Breast epithelium (tissue), 4 donors: ENCODE measurements around the gene MAS1. TPM values are rescaled to one million over a fixed set of nuclear protein-coding genes. Genes with fewer than 3 reads are reported as not detected.

Experiments
- DNase-seq, 2 donors: peaks; one replicate each; pipeline ENCODE4 v3.0.0-alpha.2; 2019; ENCODE audit warnings: low spot score in 2 of 2
- H3K27ac ChIP-seq, 2 donors: fragments of 200-600 bp; sonication (generic) in 1 of 2; one replicate each; pipeline ENCODE4 v1.5.1; 2016 to 2019; ENCODE audit warnings: mild to moderate bottlenecking in 1 of 2
- H3K27me3 ChIP-seq, 2 donors: fragments of 200-600 bp; sonication (generic) in 1 of 2; one replicate each; pipeline versions ENCODE4 v1.5.1 to v1.6.0; 2017 to 2019; ENCODE audit warnings: control low read depth in 1 of 2, mild to moderate bottlenecking in 1 of 2
- H3K36me3 ChIP-seq: fragments of 200-600 bp; one replicate; pipeline ENCODE4 v1.5.1; 2019
- H3K4me1 ChIP-seq, 2 donors: fragments of 200-600 bp; sonication (generic); one replicate each; pipeline ENCODE4 v1.5.1; 2016 to 2019; ENCODE audit warnings: control low read depth in 1 of 2
- H3K4me3 ChIP-seq, 3 donors: fragments of 200-600 bp; sonication (generic); 1 replicate in 2 of 3; 2 replicates in 1 of 3; pipeline ENCODE4 v1.5.1; 2016 to 2019; ENCODE audit warnings: mild to moderate bottlenecking in 3 of 3, moderate library complexity in 2 of 3
- H3K9me3 ChIP-seq, 2 donors: fragments of 200-600 bp; sonication (generic) in 1 of 2; one replicate each; pipeline ENCODE4 v1.5.1; 2016 to 2019; ENCODE audit warnings: control low read depth in 1 of 2
- CTCF ChIP-seq, 3 donors: fragments of 450-650 bp; IDR thresholded peaks; one replicate each; pipeline ENCODE4 v1.5.1; 2016 to 2017; ENCODE audit warnings: antibody characterized with exemption in 3 of 3, mild to moderate bottlenecking in 3 of 3, moderate library complexity in 3 of 3
- POLR2A ChIP-seq: fragments of 450-650 bp; IDR thresholded peaks from one replicate; pipeline ENCODE4 v1.6.1; 2016; ENCODE audit warnings: antibody characterized with exemption, mild to moderate bottlenecking, moderate library complexity
- POLR2AphosphoS5 ChIP-seq, 3 donors: sonication (generic); formaldehyde crosslinking; IDR thresholded peaks; one replicate each; pipeline ENCODE4 v1.6.1; 2017; ENCODE audit warnings: antibody characterized with exemption in 3 of 3
- intact Hi-C: fragments of 100-400 bp; cut with DNase I; formaldehyde crosslinking; loops from one replicate; pipeline ENCODE4 v1.15.1; 2023; ENCODE audit warnings: low total_unique reads
- total RNA-seq, 3 donors: library from RNA; depleted of rRNA; stranded (reverse); fragments of >200 nt; gene quantifications; one replicate each; pipeline ENCODE4 v1.1.0, GENCODE V29; 2016

The MAS1 gene
- total RNA-seq, 3 donors from 2014 or later, result not detected

- no peaks in the 10 kb centered on the region for H3K27me3 ChIP-seq
- no peak overlapping the region for H3K27ac ChIP-seq
- intact Hi-C loops, result no loop called here
- TF ChIP-seq POLR2A, result no peak
- no peak for TF ChIP-seq CTCF (IDR thresholded peaks at IDR 0.05)
- TF ChIP-seq POLR2AphosphoS5 (IDR thresholded peaks at IDR 0.05), result no peak
- no peak overlapping the region for H3K4me3 ChIP-seq
- H3K4me1 ChIP-seq, result no peaks in the 10 kb centered on the region
- no peak for DNase-seq
- H3K9me3 ChIP-seq, result peaks cover 5% of the 10 kb centered on the region in 2 donors
- no peaks in the 10 kb centered on the region for H3K36me3 ChIP-seq
Observed at GRCh38 chr6:159939591-159940016, 48.8 kb downstream of the MAS1 start.

Other genes starting within 250 kb of the MAS1 start
- gene SOD2, start 197.7 kb upstream of the MAS1 start, total RNA-seq, result 1,000 to 10,000 TPM in 2 of 3 donors, 100 to 1,000 TPM in 1; 999 to 1,273 (median 1,163) TPM
- gene WTAP, start 163.5 kb upstream of the MAS1 start, total RNA-seq, result 100 to 1,000 TPM; 115 to 153 (median 116) TPM
- gene ACAT2, start 128.9 kb upstream of the MAS1 start, total RNA-seq, result 10 to 100 TPM in 2 of 3 donors, 1 to 10 TPM in 1; 9.4 to 10.5 (median 10.1) TPM
- 100 to 1,000 TPM; 119 to 151 (median 137) TPM for gene TCP1, start 101.4 kb upstream of the MAS1 start, total RNA-seq
- gene MRPL18, start 100.5 kb upstream of the MAS1 start, total RNA-seq, result 10 to 100 TPM; 52.8 to 72.9 (median 68.2) TPM
- gene PNLDC1, start 90.7 kb upstream of the MAS1 start, total RNA-seq, result under 1 TPM in 2 of 3 donors, not detected in 1; 0.29 to 0.66 TPM
- gene IGF2R, start 78.1 kb downstream of the MAS1 start, total RNA-seq, result 100 to 1,000 TPM in 1 of 3 donors, 10 to 100 TPM in 2; 60.4 to 112 (median 81.0) TPM
- gene SLC22A1, start 230.8 kb downstream of the MAS1 start, total RNA-seq, result 1 to 10 TPM in 2 of 3 donors, under 1 TPM in 1; 0.98 to 3.2 (median 1.3) TPM